GM13977 (cell line): ENCODE results near the gene ATP2C2.

ENCODE experiments used
- DNase-seq: peaks from one replicate; pipeline ENCODE4 v3.0.0; 2012; ENCODE audit warnings: low spot score
- CTCF ChIP-seq: IDR thresholded peaks from 2 replicates; pipeline ENCODE4 v1.5.1; 2012; ENCODE audit warnings: mild to moderate bottlenecking, control low read depth; ENCODE audit not compliant: insufficient read depth; ENCODE audit errors: extremely low read depth, missing control alignments
- in situ Hi-C: fragments of 300-500 bp; cut with MboI; formaldehyde crosslinking; loops from one replicate; pipeline ENCODE4 v1.12.0; 2022; ENCODE audit warnings: low sequenced_read_pairs, low pct_unique_long_range_greater_than_20kb, mixed read lengths, inconsistent platforms; ENCODE audit not compliant: unreplicated experiment

Gene ATP2C2

GRCh38 chr16:84421938-84422220 lies 53.5 kb downstream of the ATP2C2 start:
- DNase-seq = no peak
- TF ChIP-seq CTCF = no peak
- in situ Hi-C loops = no loop called here

GRCh38 chr16:84423416-84423837 lies 55.1 kb downstream of the ATP2C2 start:
- no peak for TF ChIP-seq CTCF
- in situ Hi-C loops = no loop called here
- DNase-seq = peak; percentile 52

GRCh38 chr16:84425696-84426095 lies 57.4 kb downstream of the ATP2C2 start:
- no peak for TF ChIP-seq CTCF

GRCh38 chr16:84426804-84427203 lies 58.5 kb downstream of the ATP2C2 start:
- in situ Hi-C loops = no loop called here
- no peak for TF ChIP-seq CTCF
- DNase-seq = no peak

More at GRCh38 chr16:84425696-84426095, 57.4 kb downstream of the ATP2C2 start:
- no peak for DNase-seq
- in situ Hi-C loops = no loop called here

GRCh38 chr16:84427553-84427952 lies 59.2 kb downstream of the ATP2C2 start:
- in situ Hi-C loops = no loop called here
- TF ChIP-seq CTCF = no peak
- DNase-seq = no peak

GRCh38 chr16:84430860-84431259 lies 62.5 kb downstream of the ATP2C2 start:
- in situ Hi-C loops = no loop called here
- no peak for DNase-seq
- no peak for TF ChIP-seq CTCF

- no peak for TF ChIP-seq CTCF
- in situ Hi-C loops = no loop called here
- no peak for DNase-seq
Observed at GRCh38 chr16:84434800-84435199, 66.5 kb downstream of the ATP2C2 start.
